Measurements from ENCODE around the gene MAP3K8. TPM values are rescaled to one million over a fixed set of nuclear protein-coding genes. Genes with fewer than 3 reads are reported as not detected.
A peak's percentile ranks its signal among the peaks of the same experiment; 100 is the strongest.

Gene MAP3K8
- total RNA-seq (2014; rRNA removed; shearing (Covaris generic)) (3.7 and 8.5 TPM in 2 replicates), polyA plus RNA-seq (2016; fragmentation: Nextera tagmentation; extraction: Ambion mirVana) (4.8 and 4.9 TPM in 2 replicates)

DNA sequence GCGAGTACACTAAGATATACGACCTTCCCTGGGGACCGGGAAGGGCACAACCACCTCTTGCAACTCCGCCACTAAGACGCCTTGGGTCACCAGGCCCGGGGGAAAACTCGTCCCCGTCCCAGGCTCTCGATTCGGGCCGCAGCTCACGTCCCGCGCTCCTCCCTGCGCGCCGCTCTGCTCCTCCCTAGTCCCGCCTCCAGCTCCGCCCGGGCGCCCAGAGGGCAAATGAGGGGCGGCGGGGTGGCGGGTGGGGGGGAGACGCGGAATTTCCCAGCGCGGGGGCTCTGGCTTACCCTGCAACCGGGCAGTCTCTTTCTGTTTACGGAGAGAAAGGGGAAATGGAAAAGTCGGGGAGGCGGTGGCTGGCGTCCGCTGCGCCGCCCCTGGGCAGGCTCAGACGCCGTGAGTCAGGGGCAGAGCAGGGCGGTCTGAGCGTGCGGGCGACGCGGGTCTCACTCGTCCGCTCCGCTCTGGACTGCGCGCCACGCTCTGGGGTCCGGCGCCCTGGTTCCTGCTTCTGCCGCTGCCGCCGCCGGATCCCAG, at the start of gene MAP3K8:
TSS of gene MAP3K8 (plus strand) at position 455 of the 543 bp plus-strand sequence. CDS start 4,755 bp downstream, outside the sequence.
- Histone ChIP-seq H3K4me2 (ENCODE audit: unreplicated experiment) (peak within 1 kb of the TSS; percentile 91), H2AFZ (peak within 1 kb of the TSS; percentile 86), H3K9me3 (ENCODE audit: low read depth) (no peaks in the 10 kb centered on the region), H3K4me3 (peak within 1 kb of the TSS; percentile 84), H3K4me1 (ENCODE audit: insufficient read depth) (peaks cover 36% of the 10 kb centered on the region), H3K9ac (peak within 1 kb of the TSS; percentile 98), H3K27ac (peak within 1 kb of the TSS; percentile 91), H4K20me1 (ENCODE audit: insufficient read depth) (no peaks in the 10 kb centered on the region), H3F3A (ENCODE audit: insufficient read depth) (peaks cover 38% of the 10 kb centered on the region), H3K27me3 (replicated peaks; ENCODE audit: insufficient read depth) (no peaks in the 10 kb centered on the region), H3K36me3 (ENCODE audit: low read depth) (0 out of 2 replicates have a peak, but pooled peaks cover 1% of the 10 kb centered on the region), H3K9me2 (ENCODE audit: insufficient read depth) (no peaks in the 10 kb centered on the region), H3K79me2 (ENCODE audit: insufficient read depth) (peaks cover 4% of the 10 kb centered on the region)
- DNase-seq = peak; percentile 93
- WGBS, 2 experiments (ENCODE audit: low coverage in 1 of 2, low lambda C conversion rate in 2 of 2, missing lambda C conversion rate in 2 of 2) = 1% methylated on average over 47 to 52 of the region's 56 CpGs
- TF ChIP-seq EZH2phosphoT487 (IDR thresholded peaks at IDR 0.05; ENCODE audit: insufficient read depth, low read depth) (no peak), EZH2 (IDR thresholded peaks at IDR 0.05; ENCODE audit: insufficient read depth, poor library complexity, severe bottlenecking) (no peak)
- in situ Hi-C loops (cut with MboI) = no loop called here

DNA sequence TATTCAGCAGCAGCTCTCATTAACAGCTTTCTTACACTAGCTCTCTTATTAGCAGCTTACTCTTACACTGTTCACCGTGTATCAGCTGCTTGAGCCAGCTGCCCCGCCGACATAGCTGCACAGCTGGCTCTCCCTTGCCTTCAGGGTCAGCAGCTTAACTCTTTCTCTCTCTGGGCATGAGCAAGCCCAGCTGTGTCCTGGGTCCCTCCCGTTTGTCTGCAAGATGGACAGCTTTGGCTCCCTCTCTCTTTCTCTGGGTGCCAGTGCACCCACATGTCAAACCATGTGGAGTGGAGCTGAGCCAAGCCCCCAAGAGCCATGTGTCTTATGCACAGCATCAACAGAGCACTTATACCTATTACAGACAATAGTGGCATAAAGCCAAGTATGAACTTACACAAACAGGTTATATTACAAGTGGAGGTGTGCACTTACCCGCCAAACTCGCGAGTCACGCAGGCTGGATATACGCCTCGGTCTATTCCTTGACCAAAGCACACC, 49.2 kb upstream of the MAP3K8 start:
- H3F3A ChIP-seq (ENCODE audit: insufficient read depth) = 0 out of 2 replicates have a peak, but pooled peaks cover 3% of the 10 kb centered on the region
- H3K9me2 ChIP-seq (ENCODE audit: insufficient read depth) = no peaks in the 10 kb centered on the region
- no peaks in the 10 kb centered on the region for H3K36me3 ChIP-seq (ENCODE audit: low read depth)
- TF ChIP-seq EZH2phosphoT487 (IDR thresholded peaks at IDR 0.05; ENCODE audit: insufficient read depth, low read depth) (no peak), EZH2 (IDR thresholded peaks at IDR 0.05; ENCODE audit: insufficient read depth, poor library complexity, severe bottlenecking) (no peak)
- H3K9ac ChIP-seq = no peak overlapping the region
- no peaks in the 10 kb centered on the region for H3K9me3 ChIP-seq (ENCODE audit: low read depth)
- no peaks in the 10 kb centered on the region for H3K27me3 ChIP-seq (replicated peaks; ENCODE audit: insufficient read depth)
- H3K4me2 ChIP-seq (ENCODE audit: unreplicated experiment) = no peak overlapping the region
- no peak overlapping the region for H2AFZ ChIP-seq
- in situ Hi-C loops (cut with MboI) = no loop called here
- DNase-seq = peak; percentile 67
- 59 to 62% methylated on average over 10 of the region's 10 CpGs for WGBS, 2 experiments (ENCODE audit: low coverage in 1 of 2, low lambda C conversion rate in 2 of 2, missing lambda C conversion rate in 2 of 2)
- H3K4me3 ChIP-seq = no peak overlapping the region
- no peak overlapping the region for H3K27ac ChIP-seq
- peaks cover 5% of the 10 kb centered on the region; the same call in 1 of the 2 replicates for H3K4me1 ChIP-seq (ENCODE audit: insufficient read depth)
- H3K79me2 ChIP-seq (ENCODE audit: insufficient read depth) = no peaks in the 10 kb centered on the region
- no peaks in the 10 kb centered on the region for H4K20me1 ChIP-seq (ENCODE audit: insufficient read depth)

DNA sequence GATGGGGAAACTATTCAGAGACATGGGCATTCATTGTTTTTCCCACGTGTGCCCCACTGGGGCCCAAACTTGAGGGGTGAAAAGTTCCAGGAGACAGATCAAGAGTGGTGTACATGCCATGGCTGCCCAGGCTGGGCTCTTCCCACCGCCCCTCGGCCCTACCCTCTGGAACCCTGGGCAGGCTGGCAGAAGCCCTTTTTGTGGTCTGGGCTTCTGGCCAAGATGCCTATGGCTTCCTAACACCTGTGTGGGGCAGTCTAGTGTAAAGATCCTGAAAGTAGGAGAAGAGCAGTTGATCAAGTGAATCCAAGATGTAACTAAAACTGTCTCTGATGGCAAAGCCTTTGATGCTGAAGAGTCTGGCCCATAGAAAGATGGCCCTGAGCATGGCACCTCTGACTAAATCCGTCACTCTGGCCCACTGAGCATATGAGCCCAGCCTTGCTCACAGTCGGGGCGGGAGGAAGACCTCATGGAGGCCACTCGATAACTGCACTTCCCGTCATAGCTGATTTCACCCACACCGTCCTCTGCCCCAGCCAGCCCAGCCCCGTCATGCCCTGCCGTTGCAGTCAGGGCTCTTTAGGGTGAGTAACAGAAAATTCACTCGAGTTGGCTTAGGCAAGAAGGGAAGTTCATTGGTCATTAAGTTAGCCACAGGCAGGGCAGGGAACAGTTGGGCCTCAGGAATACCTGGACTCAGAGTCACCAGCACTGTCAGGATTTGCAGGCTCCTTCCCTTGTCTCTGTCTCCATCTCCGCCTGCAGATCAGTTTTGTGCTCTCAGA, 47.0 kb upstream of the MAP3K8 start:
- in situ Hi-C loops (cut with MboI) = no loop called here
- 80% methylated on average over 13 of the region's 13 CpGs for WGBS, 2 experiments (ENCODE audit: low coverage in 1 of 2, low lambda C conversion rate in 2 of 2, missing lambda C conversion rate in 2 of 2)
- TF ChIP-seq EZH2 (IDR thresholded peaks at IDR 0.05; ENCODE audit: insufficient read depth, poor library complexity, severe bottlenecking) (no peak), EZH2phosphoT487 (IDR thresholded peaks at IDR 0.05; ENCODE audit: insufficient read depth, low read depth) (no peak)
- Histone ChIP-seq H3K79me2 (ENCODE audit: insufficient read depth) (no peaks in the 10 kb centered on the region), H3K9ac (no peak overlapping the region), H3K9me3 (ENCODE audit: low read depth) (no peaks in the 10 kb centered on the region), H3F3A (ENCODE audit: insufficient read depth) (0 out of 2 replicates have a peak, but pooled peaks cover 3% of the 10 kb centered on the region), H3K27ac (no peak overlapping the region), H3K27me3 (replicated peaks; ENCODE audit: insufficient read depth) (no peaks in the 10 kb centered on the region), H3K4me3 (no peak overlapping the region), H3K9me2 (ENCODE audit: insufficient read depth) (no peaks in the 10 kb centered on the region), H3K36me3 (ENCODE audit: low read depth) (no peaks in the 10 kb centered on the region), H3K4me2 (ENCODE audit: unreplicated experiment) (no peak overlapping the region), H3K4me1 (ENCODE audit: insufficient read depth) (peaks cover 5% of the 10 kb centered on the region; the same call in 1 of the 2 replicates), H2AFZ (no peak overlapping the region), H4K20me1 (ENCODE audit: insufficient read depth) (no peaks in the 10 kb centered on the region)
- peak; percentile 57 for DNase-seq

DNA sequence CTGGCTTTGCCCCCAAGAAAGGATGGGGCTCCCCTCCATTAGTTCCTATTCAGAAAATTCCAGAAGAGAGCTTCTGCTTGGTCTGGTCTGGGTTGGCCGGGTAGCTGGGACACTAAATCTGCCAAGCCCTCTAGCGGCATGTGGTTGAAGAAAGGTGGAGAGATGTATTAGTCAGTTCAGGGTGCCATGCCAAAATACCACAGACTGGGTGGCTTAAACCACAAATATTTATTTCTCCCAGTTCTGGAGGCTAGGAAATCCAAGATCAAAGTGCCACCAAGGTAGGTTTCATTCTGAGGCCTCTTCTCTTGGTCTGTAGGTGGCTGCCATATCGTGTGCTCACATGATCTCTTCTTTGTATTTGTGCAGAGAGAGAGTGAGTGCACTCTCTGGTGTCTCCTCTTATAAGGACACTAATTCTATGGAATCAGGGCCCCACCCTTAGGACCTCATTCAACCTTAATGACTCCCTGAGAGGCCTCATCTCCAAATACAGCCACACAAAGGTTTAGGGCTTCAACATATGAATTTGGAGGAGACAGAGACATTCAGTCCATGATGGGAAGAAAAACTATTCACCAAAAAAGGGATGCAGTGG, 46.2 kb upstream of the MAP3K8 start:
- TF ChIP-seq EZH2phosphoT487 (IDR thresholded peaks at IDR 0.05; ENCODE audit: insufficient read depth, low read depth) (no peak), EZH2 (IDR thresholded peaks at IDR 0.05; ENCODE audit: insufficient read depth, poor library complexity, severe bottlenecking) (no peak)
- Histone ChIP-seq H3K4me3 (no peak overlapping the region), H3K79me2 (ENCODE audit: insufficient read depth) (no peaks in the 10 kb centered on the region), H3K9ac (no peak overlapping the region), H3K4me2 (ENCODE audit: unreplicated experiment) (no peak overlapping the region), H4K20me1 (ENCODE audit: insufficient read depth) (no peaks in the 10 kb centered on the region), H3K9me2 (ENCODE audit: insufficient read depth) (no peaks in the 10 kb centered on the region), H3K27me3 (replicated peaks; ENCODE audit: insufficient read depth) (no peaks in the 10 kb centered on the region), H3K36me3 (ENCODE audit: low read depth) (no peaks in the 10 kb centered on the region), H3F3A (ENCODE audit: insufficient read depth) (0 out of 2 replicates have a peak, but pooled peaks cover 3% of the 10 kb centered on the region), H3K4me1 (ENCODE audit: insufficient read depth) (peaks cover 5% of the 10 kb centered on the region; the same call in 1 of the 2 replicates), H3K27ac (no peak overlapping the region), H3K9me3 (ENCODE audit: low read depth) (no peaks in the 10 kb centered on the region), H2AFZ (no peak overlapping the region)
- in situ Hi-C loops (cut with MboI) = no loop called here
- DNase-seq = peak; percentile 68
- 41 to 44% methylated on average over 3 of the region's 3 CpGs for WGBS, 2 experiments (ENCODE audit: low coverage in 1 of 2, low lambda C conversion rate in 2 of 2, missing lambda C conversion rate in 2 of 2)
